ENCODE results near the gene TMEM128.
"Not testable (repeated sequence)": the region's sequence is repeated elsewhere in the genome, so short reads cannot be mapped to it uniquely, and the experiment has no call there.

TMEM128 gene

GRCh38 chr4:4225915-4226605 is 22.0 kb downstream of the TMEM128 start:
- Histone ChIP-seq H3K27ac (ENCODE audit: low read depth, low read length) (no peak overlapping the region), H3K4me3 (ENCODE audit: low read depth in 1 of 2, low read length in 2 of 2) (no peak overlapping the region), H3K27me3 (ENCODE audit: control insufficient read depth in 1 of 2, insufficient read depth in 2 of 2, low read length in 2 of 2) (peaks cover 0 to 36% of the 10 kb centered on the region in 2 donors)

GRCh38 chr4:4217113-4217512 is 30.9 kb downstream of the TMEM128 start:
- Histone ChIP-seq H3K27me3 (ENCODE audit: control insufficient read depth in 1 of 2, insufficient read depth in 2 of 2, low read length in 2 of 2) (no peaks in the 10 kb centered on the region), H3K9me3 (ENCODE audit: low read length) (no peaks in the 10 kb centered on the region)

More at GRCh38 chr4:4225915-4226605, 22.0 kb downstream of the TMEM128 start:
- Histone ChIP-seq H3K9ac (ENCODE audit: low read length) (no peak overlapping the region), H3K36me3 (ENCODE audit: insufficient read depth, low read length) (no peaks in the 10 kb centered on the region), H3K9me3 (ENCODE audit: low read length) (no peaks in the 10 kb centered on the region), H3K4me1 (ENCODE audit: insufficient read depth, low read length) (no peaks in the 10 kb centered on the region)

GRCh38 chr4:4216648-4217047 is 31.4 kb downstream of the TMEM128 start:
- H3K36me3 ChIP-seq (ENCODE audit: insufficient read depth, low read length) = no peaks in the 10 kb centered on the region
- H3K27ac ChIP-seq (ENCODE audit: low read depth, low read length) = no peak overlapping the region
- H3K9ac ChIP-seq (ENCODE audit: low read length) = no peak overlapping the region
- H3K4me3 ChIP-seq (ENCODE audit: low read depth in 1 of 2, low read length in 2 of 2) = no peak overlapping the region
- H3K27me3 ChIP-seq (ENCODE audit: control insufficient read depth in 1 of 2, insufficient read depth in 2 of 2, low read length in 2 of 2) = no peaks in the 10 kb centered on the region
- no peaks in the 10 kb centered on the region for H3K4me1 ChIP-seq (ENCODE audit: insufficient read depth, low read length)
- H3K9me3 ChIP-seq (ENCODE audit: low read length) = no peaks in the 10 kb centered on the region

More at GRCh38 chr4:4217113-4217512, 30.9 kb downstream of the TMEM128 start:
- Histone ChIP-seq H3K4me1 (ENCODE audit: insufficient read depth, low read length) (no peaks in the 10 kb centered on the region), H3K4me3 (ENCODE audit: low read depth in 1 of 2, low read length in 2 of 2) (no peak overlapping the region), H3K27ac (ENCODE audit: low read depth, low read length) (no peak overlapping the region), H3K36me3 (ENCODE audit: insufficient read depth, low read length) (no peaks in the 10 kb centered on the region), H3K9ac (ENCODE audit: low read length) (no peak overlapping the region)

GRCh38 chr4:4213674-4214073 is 34.3 kb downstream of the TMEM128 start:
- not testable (repeated sequence) for H3K27ac ChIP-seq (ENCODE audit: low read depth, low read length); H3K9me3 ChIP-seq (ENCODE audit: low read length); H3K9ac ChIP-seq (ENCODE audit: low read length); H3K4me1 ChIP-seq (ENCODE audit: insufficient read depth, low read length); H3K4me3 ChIP-seq (ENCODE audit: low read depth in 1 of 2, low read length in 2 of 2); H3K27me3 ChIP-seq (ENCODE audit: control insufficient read depth in 1 of 2, insufficient read depth in 2 of 2, low read length in 2 of 2); H3K36me3 ChIP-seq (ENCODE audit: insufficient read depth, low read length)

- Histone ChIP-seq H3K9ac (ENCODE audit: low read length) (no peak overlapping the region), H3K4me3 (ENCODE audit: low read depth in 1 of 2, low read length in 2 of 2) (no peak overlapping the region), H3K27ac (ENCODE audit: low read depth, low read length) (no peak overlapping the region), H3K36me3 (ENCODE audit: insufficient read depth, low read length) (no peaks in the 10 kb centered on the region), H3K9me3 (ENCODE audit: low read length) (no peaks in the 10 kb centered on the region), H3K27me3 (ENCODE audit: control insufficient read depth in 1 of 2, insufficient read depth in 2 of 2, low read length in 2 of 2) (no peaks in the 10 kb centered on the region), H3K4me1 (ENCODE audit: insufficient read depth, low read length) (no peaks in the 10 kb centered on the region)
Measured at GRCh38 chr4:4206204-4206603, 41.8 kb downstream of the TMEM128 start.

GRCh38 chr4:4204401-4204745 is 43.6 kb downstream of the TMEM128 start:
- H3K9me3 ChIP-seq (ENCODE audit: low read length) = no peaks in the 10 kb centered on the region
- no peaks in the 10 kb centered on the region for H3K27me3 ChIP-seq (ENCODE audit: control insufficient read depth in 1 of 2, insufficient read depth in 2 of 2, low read length in 2 of 2)
- H3K4me1 ChIP-seq (ENCODE audit: insufficient read depth, low read length) = no peaks in the 10 kb centered on the region
- no peak overlapping the region for H3K27ac ChIP-seq (ENCODE audit: low read depth, low read length)
- no peaks in the 10 kb centered on the region for H3K36me3 ChIP-seq (ENCODE audit: insufficient read depth, low read length)
- H3K4me3 ChIP-seq (ENCODE audit: low read depth in 1 of 2, low read length in 2 of 2) = no peak overlapping the region
- no peak overlapping the region for H3K9ac ChIP-seq (ENCODE audit: low read length)

- Histone ChIP-seq H3K9me3 (ENCODE audit: low read length) (no peaks in the 10 kb centered on the region), H3K9ac (ENCODE audit: low read length) (no peak overlapping the region), H3K27ac (ENCODE audit: low read depth, low read length) (no peak overlapping the region), H3K4me3 (ENCODE audit: low read depth in 1 of 2, low read length in 2 of 2) (no peak overlapping the region), H3K36me3 (ENCODE audit: insufficient read depth, low read length) (no peaks in the 10 kb centered on the region), H3K4me1 (ENCODE audit: insufficient read depth, low read length) (no peaks in the 10 kb centered on the region), H3K27me3 (ENCODE audit: control insufficient read depth in 1 of 2, insufficient read depth in 2 of 2, low read length in 2 of 2) (no peaks in the 10 kb centered on the region)
Measured at GRCh38 chr4:4203688-4204400, 44.2 kb downstream of the TMEM128 start.

GRCh38 chr4:4202510-4202909 is 45.5 kb downstream of the TMEM128 start:
- Histone ChIP-seq H3K9me3 (ENCODE audit: low read length) (no peaks in the 10 kb centered on the region), H3K27me3 (ENCODE audit: control insufficient read depth in 1 of 2, insufficient read depth in 2 of 2, low read length in 2 of 2) (no peaks in the 10 kb centered on the region), H3K9ac (ENCODE audit: low read length) (no peak overlapping the region), H3K4me1 (ENCODE audit: insufficient read depth, low read length) (no peaks in the 10 kb centered on the region), H3K4me3 (ENCODE audit: low read depth in 1 of 2, low read length in 2 of 2) (no peak overlapping the region), H3K27ac (ENCODE audit: low read depth, low read length) (no peak overlapping the region), H3K36me3 (ENCODE audit: insufficient read depth, low read length) (no peaks in the 10 kb centered on the region)

- H3K27me3 ChIP-seq (ENCODE audit: control insufficient read depth in 1 of 2, insufficient read depth in 2 of 2, low read length in 2 of 2) = no peaks in the 10 kb centered on the region
- no peak overlapping the region for H3K4me3 ChIP-seq (ENCODE audit: low read depth in 1 of 2, low read length in 2 of 2)
- no peaks in the 10 kb centered on the region for H3K4me1 ChIP-seq (ENCODE audit: insufficient read depth, low read length)
- H3K9me3 ChIP-seq (ENCODE audit: low read length) = no peaks in the 10 kb centered on the region
- H3K9ac ChIP-seq (ENCODE audit: low read length) = no peak overlapping the region
- H3K27ac ChIP-seq (ENCODE audit: low read depth, low read length) = no peak overlapping the region
- no peaks in the 10 kb centered on the region for H3K36me3 ChIP-seq (ENCODE audit: insufficient read depth, low read length)
Measured at GRCh38 chr4:4200624-4201023, 47.4 kb downstream of the TMEM128 start.

GRCh38 chr4:4195354-4195753 is 52.7 kb downstream of the TMEM128 start:
- Histone ChIP-seq H3K4me3 (ENCODE audit: low read depth in 1 of 2, low read length in 2 of 2) (no peak overlapping the region), H3K27me3 (ENCODE audit: control insufficient read depth in 1 of 2, insufficient read depth in 2 of 2, low read length in 2 of 2) (no peaks in the 10 kb centered on the region), H3K36me3 (ENCODE audit: insufficient read depth, low read length) (no peaks in the 10 kb centered on the region), H3K9me3 (ENCODE audit: low read length) (no peaks in the 10 kb centered on the region), H3K27ac (ENCODE audit: low read depth, low read length) (no peak overlapping the region), H3K4me1 (ENCODE audit: insufficient read depth, low read length) (no peaks in the 10 kb centered on the region), H3K9ac (ENCODE audit: low read length) (no peak overlapping the region)

GRCh38 chr4:4188557-4188956 is 59.5 kb downstream of the TMEM128 start:
- H3K4me3 ChIP-seq (ENCODE audit: low read depth in 1 of 2, low read length in 2 of 2); H3K4me1 ChIP-seq (ENCODE audit: insufficient read depth, low read length); H3K27me3 ChIP-seq (ENCODE audit: control insufficient read depth in 1 of 2, insufficient read depth in 2 of 2, low read length in 2 of 2); H3K36me3 ChIP-seq (ENCODE audit: insufficient read depth, low read length); H3K27ac ChIP-seq (ENCODE audit: low read depth, low read length); H3K9ac ChIP-seq (ENCODE audit: low read length); H3K9me3 ChIP-seq (ENCODE audit: low read length): not testable (repeated sequence)
